Measurements from ENCODE around the gene ARHGEF39.

ARHGEF39 gene

DNA sequence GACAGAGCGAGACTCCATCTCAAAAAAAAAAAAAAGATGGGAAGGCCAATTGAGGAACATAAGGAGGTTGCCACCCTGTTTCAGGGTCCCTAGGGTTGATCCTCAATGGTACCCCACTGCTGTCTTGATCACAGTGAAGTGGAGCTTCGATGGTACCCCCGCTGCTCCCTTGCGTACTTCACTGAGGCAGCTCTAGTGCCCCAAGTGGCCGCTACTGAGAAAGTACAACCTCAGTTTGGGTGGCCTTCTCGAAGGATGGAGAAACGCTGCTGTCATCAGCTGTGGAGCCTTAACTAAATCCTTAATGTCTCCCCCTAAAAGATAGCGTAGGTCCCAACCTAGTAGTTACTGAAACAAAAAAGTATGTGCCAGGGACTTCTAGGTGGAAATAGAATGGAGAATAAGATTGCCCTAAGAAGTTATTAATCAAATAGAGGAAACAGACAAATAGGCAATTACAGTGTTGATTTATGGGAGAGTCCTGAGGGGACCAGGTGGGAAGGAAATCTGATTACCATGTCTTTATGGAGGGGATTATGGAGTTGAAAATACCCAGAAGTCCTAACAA lies 53.7 kb downstream of the ARHGEF39 start:
- DNase-seq (ENCODE audit: low read depth, low spot score) = no peak
- no peak overlapping the region for H3K4me3 ChIP-seq (ENCODE audit: low read depth, low read length)
- TF ChIP-seq, protein P1, sequence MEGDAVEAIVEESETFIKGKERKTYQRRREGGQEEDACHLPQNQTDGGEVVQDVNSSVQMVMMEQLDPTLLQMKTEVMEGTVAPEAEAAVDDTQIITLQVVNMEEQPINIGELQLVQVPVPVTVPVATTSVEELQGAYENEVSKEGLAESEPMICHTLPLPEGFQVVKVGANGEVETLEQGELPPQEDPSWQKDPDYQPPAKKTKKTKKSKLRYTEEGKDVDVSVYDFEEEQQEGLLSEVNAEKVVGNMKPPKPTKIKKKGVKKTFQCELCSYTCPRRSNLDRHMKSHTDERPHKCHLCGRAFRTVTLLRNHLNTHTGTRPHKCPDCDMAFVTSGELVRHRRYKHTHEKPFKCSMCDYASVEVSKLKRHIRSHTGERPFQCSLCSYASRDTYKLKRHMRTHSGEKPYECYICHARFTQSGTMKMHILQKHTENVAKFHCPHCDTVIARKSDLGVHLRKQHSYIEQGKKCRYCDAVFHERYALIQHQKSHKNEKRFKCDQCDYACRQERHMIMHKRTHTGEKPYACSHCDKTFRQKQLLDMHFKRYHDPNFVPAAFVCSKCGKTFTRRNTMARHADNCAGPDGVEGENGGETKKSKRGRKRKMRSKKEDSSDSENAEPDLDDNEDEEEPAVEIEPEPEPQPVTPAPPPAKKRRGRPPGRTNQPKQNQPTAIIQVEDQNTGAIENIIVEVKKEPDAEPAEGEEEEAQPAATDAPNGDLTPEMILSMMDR (IDR thresholded peaks at IDR 0.05; ENCODE audit: insufficient read depth, low read length, missing control alignments) = peak; percentile 73
- POLR2A ChIA-PET = interaction anchor here (0.7 to 0.8 kb wide), 2 partner anchors 34 to 69 kb away, joined by 3 to 4 read pairs; no protein-coding TSS in a partner anchor
- CTCF ChIA-PET = interaction anchor here (0.9 to 5.4 kb wide), 17 partner anchors 9 to 133 kb away, joined by 3 to 34 read pairs (median 5); no protein-coding TSS in a partner anchor

DNA sequence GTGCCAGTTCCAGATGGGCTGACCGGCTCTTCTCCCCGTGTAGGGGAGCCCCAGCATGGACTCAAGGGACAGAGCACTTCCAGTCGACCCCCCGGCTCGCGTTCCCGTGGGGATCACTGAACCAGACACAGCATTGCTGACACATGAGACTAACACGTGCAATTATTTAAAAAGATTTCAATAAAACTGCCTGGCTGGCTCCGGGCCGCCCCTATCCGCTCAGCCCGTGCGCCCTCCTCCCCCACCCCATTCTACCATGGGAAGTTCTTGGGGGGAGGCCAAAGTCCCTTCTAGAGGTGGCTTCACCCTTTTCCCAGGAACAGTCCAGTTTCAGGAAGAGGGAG lies 55.2 kb downstream of the ARHGEF39 start:
- DNase-seq (ENCODE audit: low read depth, low spot score) = no peak
- ChIA-PET POLR2A (interaction anchor here (1.3 kb wide), 1 partner anchor 71 kb away, joined by 4 read pairs; no protein-coding TSS in a partner anchor), CTCF (interaction anchor here (1.1 to 5.4 kb wide), 5 partner anchors 24 to 120 kb away, joined by 4 to 34 read pairs (median 4); partner anchors contain the start of gene RUSC2)
- H3K4me3 ChIP-seq (ENCODE audit: low read depth, low read length) = no peak overlapping the region
- TF ChIP-seq, protein P1 (IDR thresholded peaks at IDR 0.05; ENCODE audit: insufficient read depth, low read length, missing control alignments) = no peak

Measured in AG04449 (cell line).